T-helper 9 cell (primary cell): ENCODE results near the gene FOXF1.

Experiments used
- DNase-seq: peaks from one replicate; pipeline ENCODE4 v3.0.0-alpha.2; 2020

FOXF1 gene

GRCh38 chr16:86559802-86560305, 49.5 kb downstream of the FOXF1 start:
- DNase-seq = no peak

- no peak for DNase-seq
Observed at GRCh38 chr16:86562356-86562755, 52.0 kb downstream of the FOXF1 start.

- peak; percentile 78 for DNase-seq
Observed at GRCh38 chr16:86563469-86564345, 53.4 kb downstream of the FOXF1 start.
